Vagina (tissue), 2 donors: ENCODE measurements around the gene TOR2A. TPM values are rescaled to one million over a fixed set of nuclear protein-coding genes. Genes with fewer than 3 reads are reported as not detected.

Source experiments
- DNase-seq, 2 donors: peaks; one replicate each; pipeline ENCODE4 v3.0.0-alpha.2; 2017; ENCODE audit errors: extremely low spot score in 2 of 2
- H3K27ac ChIP-seq: fragments of 200-600 bp; sonication (generic); one replicate; pipeline ENCODE4 v1.5.1; 2019
- H3K27me3 ChIP-seq: fragments of 200-600 bp; sonication (generic); one replicate; pipeline ENCODE4 v1.5.1; 2019
- H3K36me3 ChIP-seq, 2 donors: fragments of 200-600 bp; sonication (generic); one replicate each; pipeline ENCODE4 v1.5.1; 2017 to 2019
- H3K4me1 ChIP-seq: fragments of 200-600 bp; sonication (generic); one replicate; pipeline ENCODE4 v1.5.1; 2019
- H3K4me3 ChIP-seq, 2 donors: fragments of 200-600 bp; sonication (generic); 1 replicate in 1 of 2; 2 replicates in 1 of 2; pipeline ENCODE4 v1.5.1; 2016 to 2019
- H3K9me3 ChIP-seq: fragments of 200-600 bp; sonication (generic); one replicate; pipeline ENCODE4 v1.5.1; 2019
- CTCF ChIP-seq, 3 experiments: fragments of 450-650 bp in 2 of 3; fragments of 200-600 bp in 1 of 3; sonication (generic) in 1 of 3; IDR thresholded peaks; one replicate each; pipeline ENCODE4 v1.5.1; 2017 to 2019; ENCODE audit warnings: antibody characterized with exemption in 3 of 3, mild to moderate bottlenecking in 2 of 3, moderate library complexity in 2 of 3
- POLR2A ChIP-seq, 2 donors: fragments of 450-650 bp; IDR thresholded peaks; one replicate each; pipeline ENCODE4 v1.6.1; 2017; ENCODE audit warnings: antibody characterized with exemption in 2 of 2, mild to moderate bottlenecking in 2 of 2, moderate library complexity in 2 of 2
- POLR2AphosphoS5 ChIP-seq, 2 donors: sonication (generic); formaldehyde crosslinking; IDR thresholded peaks; one replicate each; pipeline ENCODE4 v1.9.0; 2017; ENCODE audit warnings: antibody characterized with exemption in 2 of 2, mild to moderate bottlenecking in 2 of 2, low read depth in 1 of 2; ENCODE audit not compliant: insufficient read depth in 1 of 2
- intact Hi-C: fragments of 100-400 bp; cut with DNase I; formaldehyde crosslinking; loops from one replicate; pipeline ENCODE4 v1.15.1; 2023
- total RNA-seq: library from RNA; depleted of rRNA; stranded (reverse); fragments of >200 nt; gene quantifications from one replicate; pipeline ENCODE4 v1.2.3, GENCODE V29; 2016

Gene TOR2A
- total RNA-seq, 1 donor from 2014 or later, result 12.3 TPM

DNA sequence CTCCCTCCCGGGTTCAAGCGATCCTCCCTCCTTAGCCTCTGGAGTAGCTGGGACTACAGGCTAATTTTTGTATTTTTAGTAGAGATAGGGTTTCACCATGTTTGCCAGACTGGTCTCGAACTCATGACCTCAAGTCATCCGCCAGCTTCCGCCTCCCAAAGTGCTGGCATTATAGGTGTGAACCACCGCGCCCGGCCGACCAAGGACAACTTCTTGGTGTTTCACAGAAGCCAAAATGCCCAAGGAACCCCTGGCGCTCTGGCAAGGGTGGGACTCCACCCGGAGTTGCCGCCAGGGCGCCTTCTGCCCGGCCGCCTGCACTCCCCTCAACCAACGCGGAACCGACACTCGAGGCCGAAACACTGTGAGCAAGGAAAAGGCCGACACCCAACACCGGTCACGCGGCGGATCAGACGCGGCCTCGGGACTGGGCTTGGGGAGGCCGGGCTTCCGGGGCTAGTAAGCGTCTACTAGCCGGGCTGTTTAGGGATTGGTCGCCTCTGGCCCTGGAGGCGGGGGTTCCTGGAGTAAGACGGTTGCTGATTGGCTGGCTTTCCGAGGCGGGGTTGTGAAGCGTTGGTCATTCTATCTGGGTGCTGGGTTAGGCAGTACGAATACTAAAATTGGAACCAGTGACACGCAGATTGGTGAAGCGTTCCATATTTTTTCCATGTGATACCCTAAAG lies 36.0 kb downstream of the TOR2A start:
- TF ChIP-seq POLR2AphosphoS5 (IDR thresholded peaks at IDR 0.05; ENCODE audit: insufficient read depth in 1 of 2, low read depth in 1 of 2) (peak; percentile 91 to 96), CTCF (IDR thresholded peaks at IDR 0.05) (peak in 2 of 3 experiments; percentile 24 to 26), POLR2A (IDR thresholded peaks at IDR 0.05) (peak in 1 of 2 donors; percentile 57)
- peak overlapping the region; percentile 87 for H3K27ac ChIP-seq
- H3K4me1 ChIP-seq, result peaks cover 9% of the 10 kb centered on the region
- no peaks in the 10 kb centered on the region for H3K36me3 ChIP-seq
- H3K4me3 ChIP-seq, result peak overlapping the region; percentile 17 to 26
- peak in 1 of 2 donors; percentile 99 for DNase-seq
- no peaks in the 10 kb centered on the region for H3K27me3 ChIP-seq
- no peaks in the 10 kb centered on the region for H3K9me3 ChIP-seq
- intact Hi-C loops, result no loop called here

DNA sequence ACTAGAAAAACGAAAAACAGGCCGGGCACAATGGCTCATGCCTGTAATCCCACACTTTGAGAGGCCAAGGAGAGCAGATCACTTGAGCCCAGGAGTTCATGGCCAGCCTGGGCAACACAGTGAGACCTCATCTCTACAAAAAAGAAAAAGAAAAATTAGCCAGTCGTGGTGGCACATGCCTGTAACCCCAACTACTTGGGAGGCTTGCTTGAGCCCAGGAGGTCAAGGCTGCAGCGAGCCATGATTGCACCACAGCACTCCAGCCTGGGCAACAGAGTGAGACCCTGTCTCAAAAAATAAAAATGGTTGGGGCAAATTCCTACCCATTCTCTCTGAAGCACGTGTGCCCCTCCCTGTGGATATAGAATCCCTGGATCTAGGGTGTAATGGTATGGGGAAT lies 36.7 kb downstream of the TOR2A start:
- peak overlapping the region; percentile 87 for H3K27ac ChIP-seq
- no peak for DNase-seq
- H3K36me3 ChIP-seq, result no peaks in the 10 kb centered on the region
- no peak overlapping the region for H3K4me3 ChIP-seq
- no peaks in the 10 kb centered on the region for H3K27me3 ChIP-seq
- intact Hi-C loops, result no loop called here
- peaks cover 9% of the 10 kb centered on the region for H3K4me1 ChIP-seq
- H3K9me3 ChIP-seq, result no peaks in the 10 kb centered on the region
- TF ChIP-seq POLR2A (IDR thresholded peaks at IDR 0.05), result no peak
- no peak for TF ChIP-seq CTCF (IDR thresholded peaks at IDR 0.05)
- no peak for TF ChIP-seq POLR2AphosphoS5 (IDR thresholded peaks at IDR 0.05; ENCODE audit: insufficient read depth in 1 of 2, low read depth in 1 of 2)

GRCh38 chr9:127697575-127697974 lies 37.5 kb downstream of the TOR2A start:
- no peak for TF ChIP-seq CTCF (IDR thresholded peaks at IDR 0.05)
- intact Hi-C loops, result loop anchor here (2.0 kb wide), 1 partner anchor 35 kb away; no protein-coding TSS in a partner anchor
- Histone ChIP-seq H3K9me3 (no peaks in the 10 kb centered on the region), H3K36me3 (no peaks in the 10 kb centered on the region), H3K4me3 (no peak overlapping the region), H3K4me1 (peaks cover 9% of the 10 kb centered on the region), H3K27ac (peak overlapping the region; percentile 87), H3K27me3 (no peaks in the 10 kb centered on the region)
- DNase-seq, result no peak

GRCh38 chr9:127694890-127695720 lies 40.0 kb downstream of the TOR2A start:
- no peak for DNase-seq
- no peak for TF ChIP-seq CTCF (IDR thresholded peaks at IDR 0.05)
- no peak for TF ChIP-seq POLR2AphosphoS5 (IDR thresholded peaks at IDR 0.05; ENCODE audit: insufficient read depth in 1 of 2, low read depth in 1 of 2)
- no peak for TF ChIP-seq POLR2A (IDR thresholded peaks at IDR 0.05)
- Histone ChIP-seq H3K9me3 (no peaks in the 10 kb centered on the region), H3K27me3 (no peaks in the 10 kb centered on the region), H3K27ac (peak overlapping the region; percentile 87), H3K4me3 (no peak overlapping the region), H3K36me3 (peaks cover 0 to 5% of the 10 kb centered on the region in 2 donors), H3K4me1 (peaks cover 7% of the 10 kb centered on the region)
- intact Hi-C loops, result no loop called here

- peaks cover 0 to 7% of the 10 kb centered on the region in 2 donors for H3K36me3 ChIP-seq
- no peak overlapping the region for H3K4me3 ChIP-seq
- TF ChIP-seq POLR2AphosphoS5 (IDR thresholded peaks at IDR 0.05; ENCODE audit: insufficient read depth in 1 of 2, low read depth in 1 of 2), result no peak
- no peaks in the 10 kb centered on the region for H3K27me3 ChIP-seq
- no peak overlapping the region for H3K27ac ChIP-seq
- no peaks in the 10 kb centered on the region for H3K9me3 ChIP-seq
- no peak for DNase-seq
- intact Hi-C loops, result no loop called here
- H3K4me1 ChIP-seq, result no peaks in the 10 kb centered on the region
Observed at GRCh38 chr9:127693697-127694096, 41.4 kb downstream of the TOR2A start.
